Endothelial cell of umbilical vein (primary cell): ENCODE measurements around the gene KIFC1. TPM values are rescaled to one million over a fixed set of nuclear protein-coding genes. Genes with fewer than 3 reads are reported as not detected.
A peak's percentile ranks its signal among the peaks of the same experiment; 100 is the strongest.

Experiments
- BruUV-seq: library from RNA; stranded (reverse); fragments of 400-500 nt; replicated peaks from 2 replicates; lab custom pipeline; 2021; lab: Mats Ljungman, UMichigan
- CTCF ChIA-PET: fragments of 300-600, 350-600 bp; sonication (Branson Sonifier 250); formaldehyde crosslinking; loops from one replicate; lab custom pipeline; 2021; ENCODE audit warnings: antibody characterized with exemption, inconsistent platforms; lab: Charles Lee
- POLR2A ChIA-PET: fragments of 300-600, 350-600 bp; sonication (Branson Sonifier 250); formaldehyde crosslinking; loops from one replicate; lab custom pipeline; 2021; ENCODE audit warnings: antibody characterized with exemption, inconsistent platforms; lab: Charles Lee
- DNase-seq: peaks from one replicate; pipeline ENCODE4 v3.0.0-alpha.2; 2011; ENCODE audit warnings: low read depth, low spot score
- FAIRE-seq: peaks from 2 replicates; lab custom pipeline; 2011; peaks lifted over from hg19 to GRCh38; lab: Jason Lieb, UNC
- H2AFZ ChIP-seq: 2 replicates; pipeline ENCODE4 v1.6.0; 2012; ENCODE audit warnings: low read depth, low read length, control low read depth, inconsistent platforms
- H3K27ac ChIP-seq: 2 replicates; pipeline ENCODE4 v1.5.1; 2011; ENCODE audit warnings: low read depth, mild to moderate bottlenecking, control low read depth, low read length, moderate library complexity; ENCODE audit not compliant: insufficient read depth
- H3K27me3 ChIP-seq, 2 experiments: 2 replicates each; pipeline versions ENCODE4 v1.6.0 to v1.6.1; 2011; ENCODE audit warnings: low read length in 2 of 2, mixed read lengths in 1 of 2; ENCODE audit not compliant: control insufficient read depth in 2 of 2, insufficient read depth in 2 of 2
- H3K36me3 ChIP-seq, 2 experiments: 2 replicates in 1 of 2; 3 replicates in 1 of 2; pipeline ENCODE4 v1.5.1; 2011; ENCODE audit warnings: low read length in 2 of 2, mild to moderate bottlenecking in 1 of 2, moderate library complexity in 1 of 2; ENCODE audit not compliant: control insufficient read depth in 2 of 2, insufficient read depth in 2 of 2; ENCODE audit errors: extremely low read depth in 1 of 2
- H3K4me1 ChIP-seq: 3 replicates; pipeline ENCODE4 v1.5.1; 2011; ENCODE audit warnings: mild to moderate bottlenecking, low read length; ENCODE audit not compliant: control insufficient read depth, insufficient read depth; ENCODE audit errors: extremely low read depth
- H3K4me2 ChIP-seq: 2 replicates; pipeline ENCODE4 v1.6.1; 2011; ENCODE audit warnings: low read length, control low read depth, mixed read lengths; ENCODE audit not compliant: insufficient read depth
- H3K4me3 ChIP-seq, 3 experiments: fragments of 200-600 bp in 1 of 3; sonication (generic), shearing (Covaris generic) in 1 of 3; replicated peaks in 1 of 3; 2 replicates each; pipeline ENCODE4 v1.5.1; 2011 to 2016; ENCODE audit warnings: control low read depth in 3 of 3, low read length in 3 of 3, mild to moderate bottlenecking in 2 of 3, inconsistent platforms in 1 of 3, low read depth in 1 of 3, moderate library complexity in 1 of 3; ENCODE audit not compliant: insufficient read depth in 1 of 3
- H3K79me2 ChIP-seq: 2 replicates; pipeline ENCODE4 v1.6.0; 2012; ENCODE audit warnings: low read length, inconsistent platforms; ENCODE audit not compliant: control insufficient read depth, insufficient read depth
- H3K9ac ChIP-seq: replicated peaks from 2 replicates; pipeline ENCODE3; 2011; ENCODE audit warnings: low read length, control low read depth; ENCODE audit not compliant: insufficient read depth; ENCODE audit errors: extremely low read depth
- H3K9me1 ChIP-seq: replicated peaks from 3 replicates; pipeline ENCODE4 v1.6.0; 2011; ENCODE audit warnings: mild to moderate bottlenecking, low read length; ENCODE audit not compliant: control insufficient read depth, insufficient read depth; ENCODE audit errors: extremely low read depth
- H3K9me3 ChIP-seq: replicated peaks from 2 replicates; pipeline ENCODE4 v1.5.1; 2012; ENCODE audit warnings: low read length, inconsistent platforms; ENCODE audit not compliant: control insufficient read depth, insufficient read depth
- H4K20me1 ChIP-seq: replicated peaks from 2 replicates; pipeline ENCODE3; 2011; ENCODE audit warnings: mild to moderate bottlenecking, low read length; ENCODE audit not compliant: control insufficient read depth, insufficient read depth; ENCODE audit errors: extremely low read depth
- FOS ChIP-seq: IDR thresholded peaks from 2 replicates; pipeline ENCODE4 v1.6.1; 2011; ENCODE audit warnings: mild to moderate bottlenecking, low read length, moderate library complexity, borderline replicate concordance; ENCODE audit not compliant: insufficient read depth
- GATA2 ChIP-seq: IDR thresholded peaks from 2 replicates; pipeline ENCODE4 v1.7.0; 2011; ENCODE audit warnings: low read depth, mild to moderate bottlenecking, moderate library complexity, mixed read lengths, low read length; ENCODE audit not compliant: insufficient read length, insufficient read depth
- JUN ChIP-seq: IDR thresholded peaks from 2 replicates; pipeline ENCODE4 v1.6.1; 2011; ENCODE audit warnings: borderline replicate concordance, low read depth; ENCODE audit not compliant: insufficient read length, insufficient read depth
- MYC ChIP-seq: IDR thresholded peaks from one replicate; pipeline ENCODE4 v1.6.1; 2011; ENCODE audit warnings: mild to moderate bottlenecking, low read depth, low read length
- dilution Hi-C: fragments of 300-500 bp; cut with MboI; formaldehyde crosslinking; loops from one replicate; pipeline ENCODE4 v1.15.0; 2019; ENCODE audit warnings: low sequenced_read_pairs; ENCODE audit not compliant: extremely low pct_ligation_motif_present
- intact Hi-C: fragments of 100-400 bp; cut with micrococcal nuclease; formaldehyde crosslinking; loops from one replicate; pipeline ENCODE4 v1.10.0; 2022
- polyA plus RNA-seq, 4 experiments: library from polyadenylated mRNA; depleted of rRNA in 3 of 4; stranded (reverse) in 3 of 4; unstranded in 1 of 4; fragments of >200 nt; gene quantifications; 2 replicates each; pipeline versions ENCODE4 v1.2.1 to v1.2.3, GENCODE V29; 2011 to 2012; ENCODE audit warnings: missing spikeins in 1 of 4
- total RNA-seq: library from RNA; stranded (reverse); gene quantifications from 2 replicates; pipeline ENCODE4 v1.2.3, GENCODE V29; 2021
- TF ChIP-seq, protein P1 (sequence below): IDR thresholded peaks from 2 replicates; pipeline ENCODE4 v1.6.1; 2011; ENCODE audit not compliant: insufficient read depth, insufficient read length
- TF ChIP-seq, protein P2 (sequence below), 2 donors: IDR thresholded peaks; 1 replicate in 1 of 2; 2 replicates in 1 of 2; pipeline ENCODE4 v1.5.1; 2011; ENCODE audit warnings: low read length in 2 of 2, mild to moderate bottlenecking in 2 of 2, moderate library complexity in 2 of 2, control low read depth in 1 of 2, inconsistent platforms in 1 of 2, low read depth in 1 of 2; ENCODE audit not compliant: insufficient read depth in 1 of 2; ENCODE audit errors: extremely low read depth in 1 of 2

Gene KIFC1
- total and polyA plus RNA-seq, 2 donors (not counting 3 experiments of a cell fraction or from before 2014, with no cell fraction given), result 39.3 to 63.4 TPM

DNA sequence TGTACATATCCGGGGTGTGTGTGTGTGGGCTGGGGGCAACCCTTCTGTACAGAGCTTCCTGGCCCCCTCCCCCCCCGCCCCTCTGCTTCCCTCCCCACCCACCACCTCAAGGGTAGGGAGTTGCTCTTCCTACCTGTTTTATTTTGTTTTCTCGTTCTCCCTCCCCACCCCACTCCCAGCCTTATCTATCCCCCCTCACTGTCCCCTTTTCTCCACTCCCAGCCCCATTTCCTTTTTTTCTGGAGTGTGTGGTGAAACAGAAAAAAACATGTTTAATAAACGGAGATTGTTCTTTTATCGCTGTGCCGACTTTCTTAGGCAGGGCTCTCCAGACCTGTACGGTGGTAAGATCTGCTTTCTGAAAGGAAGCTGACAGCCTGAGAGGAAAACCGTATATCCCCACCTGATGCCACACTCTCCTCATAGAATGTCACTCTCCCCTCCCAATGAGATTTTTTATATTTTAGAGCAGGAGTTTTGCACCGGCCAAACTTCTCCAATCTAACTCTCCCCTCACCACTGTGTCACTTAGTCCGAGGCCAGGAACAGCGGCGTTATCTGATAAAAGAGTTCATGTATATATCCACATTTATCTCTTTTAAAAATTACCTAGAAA lies 61.9 kb downstream of the KIFC1 start:
- no peaks in the 10 kb centered on the region for H3K9me1 ChIP-seq
- no peak overlapping the region for H3K27ac ChIP-seq
- TF ChIP-seq FOS (no peak), GATA2 (no peak), JUN (no peak), MYC (no peak)
- TF ChIP-seq, protein P1, sequence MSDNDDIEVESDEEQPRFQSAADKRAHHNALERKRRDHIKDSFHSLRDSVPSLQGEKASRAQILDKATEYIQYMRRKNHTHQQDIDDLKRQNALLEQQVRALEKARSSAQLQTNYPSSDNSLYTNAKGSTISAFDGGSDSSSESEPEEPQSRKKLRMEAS, result no peak
- TF ChIP-seq, protein P2, sequence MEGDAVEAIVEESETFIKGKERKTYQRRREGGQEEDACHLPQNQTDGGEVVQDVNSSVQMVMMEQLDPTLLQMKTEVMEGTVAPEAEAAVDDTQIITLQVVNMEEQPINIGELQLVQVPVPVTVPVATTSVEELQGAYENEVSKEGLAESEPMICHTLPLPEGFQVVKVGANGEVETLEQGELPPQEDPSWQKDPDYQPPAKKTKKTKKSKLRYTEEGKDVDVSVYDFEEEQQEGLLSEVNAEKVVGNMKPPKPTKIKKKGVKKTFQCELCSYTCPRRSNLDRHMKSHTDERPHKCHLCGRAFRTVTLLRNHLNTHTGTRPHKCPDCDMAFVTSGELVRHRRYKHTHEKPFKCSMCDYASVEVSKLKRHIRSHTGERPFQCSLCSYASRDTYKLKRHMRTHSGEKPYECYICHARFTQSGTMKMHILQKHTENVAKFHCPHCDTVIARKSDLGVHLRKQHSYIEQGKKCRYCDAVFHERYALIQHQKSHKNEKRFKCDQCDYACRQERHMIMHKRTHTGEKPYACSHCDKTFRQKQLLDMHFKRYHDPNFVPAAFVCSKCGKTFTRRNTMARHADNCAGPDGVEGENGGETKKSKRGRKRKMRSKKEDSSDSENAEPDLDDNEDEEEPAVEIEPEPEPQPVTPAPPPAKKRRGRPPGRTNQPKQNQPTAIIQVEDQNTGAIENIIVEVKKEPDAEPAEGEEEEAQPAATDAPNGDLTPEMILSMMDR (IDR thresholded peaks at IDR 0.05; ENCODE audit: extremely low read depth in 1 of 2, insufficient read depth in 1 of 2, low read depth in 1 of 2, low read length in 2 of 2), result no peak
- intact Hi-C loops, result loop anchor here (1.0 to 5.0 kb wide), 4 partner anchors 22 to 124 kb away; partner anchors contain the start of gene KIFC1
- FAIRE-seq, result peak; percentile 63
- no peak for DNase-seq
- H2AFZ ChIP-seq, result no peak overlapping the region
- ChIA-PET CTCF (interaction anchor here (0.7 to 1.7 kb wide), 3 partner anchors 12 to 710 kb away, joined by 3 to 4 read pairs (median 3); no protein-coding TSS in a partner anchor), POLR2A (interaction anchor here (0.6 to 1.1 kb wide), 2 partner anchors 17 to 125 kb away, joined by 3 to 6 read pairs; no protein-coding TSS in a partner anchor)
- H3K79me2 ChIP-seq, result no peaks in the 10 kb centered on the region
- dilution Hi-C loops, result no loop called here
- no peaks in the 10 kb centered on the region for H3K27me3 ChIP-seq
- H4K20me1 ChIP-seq, result no peaks in the 10 kb centered on the region
- no peaks in the 10 kb centered on the region for H3K36me3 ChIP-seq
- peaks cover 3% of the 10 kb centered on the region for H3K4me1 ChIP-seq
- peak overlapping the region; percentile 54 to 71 (median 69) for H3K4me3 ChIP-seq
- H3K9ac ChIP-seq, result peak overlapping the region; percentile 43
- H3K9me3 ChIP-seq, result no peaks in the 10 kb centered on the region
- no TSS peak for BruUV-seq
- peak overlapping the region; percentile 75 for H3K4me2 ChIP-seq
